GM18861 (cell line): Measurements from ENCODE around the gene USP34.
"Not testable (repeated sequence)": the region's sequence is repeated elsewhere in the genome, so short reads cannot be mapped to it uniquely, and the experiment has no call there.

Experiments used
- ATAC-seq: cut with Tn5 transposase; IDR thresholded peaks from one replicate; pipeline ENCODE4 v1.9.1; 2021; ENCODE audit not compliant: unreplicated experiment

USP34 gene

GRCh38 chr2:61426267-61426897, 44.5 kb downstream of the USP34 start:
- ATAC-seq, result peak; percentile 54

GRCh38 chr2:61425605-61426155, 45.2 kb downstream of the USP34 start:
- peak; percentile 4 for ATAC-seq

GRCh38 chr2:61423714-61424113, 47.2 kb downstream of the USP34 start:
- ATAC-seq, result no peak

DNA sequence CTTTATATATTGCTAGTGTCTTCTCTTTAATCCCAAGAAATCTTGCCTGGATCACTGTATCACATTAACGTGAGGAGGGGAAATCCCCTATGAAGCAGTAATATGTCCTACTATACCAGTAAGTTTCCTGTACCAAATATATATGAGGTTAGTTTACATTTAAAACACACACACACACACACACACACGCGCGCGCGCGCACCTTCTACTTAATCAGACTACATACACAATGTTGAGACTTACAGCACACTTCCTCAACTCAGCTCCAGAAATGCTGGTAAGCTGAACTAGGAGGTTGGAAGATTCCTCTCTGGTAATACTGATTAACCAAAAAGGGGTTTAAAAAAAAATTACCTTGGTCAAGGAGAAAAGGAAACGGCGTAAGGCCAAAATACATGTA, 49.3 kb downstream of the USP34 start:
- ATAC-seq, result no peak

DNA sequence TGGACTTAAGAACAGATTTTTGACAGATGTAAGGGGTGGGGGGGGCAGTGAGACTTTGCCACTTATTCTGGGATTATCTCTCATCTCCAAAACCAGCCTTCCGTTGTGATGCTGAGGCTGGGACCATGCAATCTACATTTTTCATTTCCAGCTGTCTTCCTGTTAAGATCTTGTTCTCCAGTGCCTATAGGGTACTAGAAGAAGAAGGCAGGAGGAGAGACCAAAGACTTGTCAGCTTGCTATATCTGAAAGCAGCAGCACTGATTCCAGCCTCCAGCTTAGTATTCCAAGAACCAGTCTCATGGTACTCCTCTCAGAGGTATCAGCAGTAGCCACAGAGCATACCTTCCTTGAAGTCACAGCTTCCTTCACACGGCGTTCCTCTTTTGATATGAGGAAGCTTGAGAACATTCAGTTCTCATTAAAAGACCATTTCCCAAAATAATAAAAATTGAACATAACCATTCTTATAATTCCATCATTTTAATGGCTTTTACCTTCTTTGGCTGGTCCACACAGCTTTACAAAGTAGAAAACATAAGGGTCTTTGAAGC, 49.8 kb downstream of the USP34 start:
- no peak for ATAC-seq

DNA sequence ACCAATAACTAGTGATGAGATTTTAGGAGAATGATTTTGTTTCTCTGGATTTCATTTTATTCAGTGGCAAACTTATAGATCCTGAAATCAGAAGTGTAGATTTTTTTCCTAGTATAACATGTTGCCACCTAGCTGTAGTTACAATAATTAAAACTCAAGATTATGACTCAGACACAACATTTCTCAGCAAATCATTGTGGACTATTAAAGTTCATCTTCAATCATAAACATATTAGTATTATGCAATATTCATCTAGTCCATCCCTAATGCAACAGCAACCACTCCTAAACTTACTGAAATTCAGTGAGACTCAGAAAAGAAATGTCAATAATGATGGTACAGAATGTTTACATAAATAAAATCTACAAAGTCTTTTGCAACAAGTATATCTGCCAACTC, 51.3 kb downstream of the USP34 start:
- no peak for ATAC-seq

GRCh38 chr2:61419129-61419528, 51.8 kb downstream of the USP34 start:
- ATAC-seq, result no peak

GRCh38 chr2:61416871-61417645, 53.8 kb downstream of the USP34 start:
- ATAC-seq, result no peak

GRCh38 chr2:61415265-61415664, 55.6 kb downstream of the USP34 start:
- ATAC-seq, result no peak

- ATAC-seq, result no peak
These were observed 56.2 kb downstream of the USP34 start for GRCh38 chr2:61414674-61415073.

- no peak for ATAC-seq
These were observed 59.8 kb downstream of the USP34 start for GRCh38 chr2:61411109-61411508.

DNA sequence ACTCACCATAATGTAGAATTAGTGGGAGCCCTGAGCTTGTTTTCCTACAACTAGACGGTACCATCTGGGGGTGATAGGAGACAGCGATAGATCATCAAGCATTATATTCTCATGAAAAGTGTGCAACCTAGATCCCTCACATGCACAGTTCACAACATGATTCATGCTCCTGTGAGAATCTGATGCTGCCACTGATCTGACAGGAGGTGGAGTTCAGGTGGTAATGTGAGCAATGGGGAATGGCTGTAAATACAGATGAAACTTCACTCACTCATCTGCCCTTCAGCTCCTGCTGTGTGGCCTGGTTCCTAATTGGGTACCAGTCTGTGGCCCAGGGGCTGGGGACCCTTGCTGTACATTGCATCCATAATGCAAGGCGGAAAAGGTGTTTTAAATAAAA, 60.7 kb downstream of the USP34 start:
- ATAC-seq, result no peak

GRCh38 chr2:61405813-61406212, 65.1 kb downstream of the USP34 start:
- no peak for ATAC-seq

GRCh38 chr2:61404438-61404837, 66.4 kb downstream of the USP34 start:
- no peak for ATAC-seq

DNA sequence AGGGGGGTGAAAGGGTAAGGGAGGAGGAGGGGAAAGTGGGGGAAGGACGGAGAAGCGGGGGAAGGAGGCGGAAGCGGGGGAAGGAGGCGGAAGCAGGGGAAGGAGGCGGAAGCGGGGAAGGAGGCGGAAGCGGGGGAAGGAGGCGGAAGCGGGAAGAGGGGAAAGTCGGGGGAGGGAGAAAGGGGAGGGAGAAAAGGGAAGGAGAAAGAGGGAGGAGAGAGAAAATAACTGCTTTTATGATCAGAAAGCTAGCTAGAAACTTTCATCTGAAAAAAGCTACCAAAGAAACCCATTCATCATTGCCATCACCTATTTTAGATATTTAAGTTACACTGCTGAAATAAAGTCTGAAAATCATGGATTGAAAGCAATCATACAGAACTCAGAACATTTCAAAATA, 72.5 kb downstream of the USP34 start:
- ATAC-seq, result no peak

DNA sequence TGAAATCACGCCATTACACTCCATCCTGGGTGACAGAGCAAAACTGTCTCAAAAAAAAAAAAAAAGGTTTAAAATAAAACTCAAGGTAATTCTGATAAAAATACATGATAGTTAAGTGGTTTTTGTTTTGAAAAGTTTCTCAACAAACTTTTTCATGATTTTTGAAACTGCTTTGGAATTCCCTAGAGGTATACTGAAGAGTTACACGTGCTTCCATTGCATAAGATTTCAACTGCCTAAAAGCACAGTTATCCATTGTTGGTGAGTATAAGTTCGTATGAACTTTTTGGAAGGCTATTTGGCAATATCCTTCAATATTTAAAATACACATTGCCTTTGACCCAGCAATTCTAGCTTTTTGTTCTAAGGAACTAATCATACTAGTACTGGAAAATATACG, 74.9 kb downstream of the USP34 start:
- ATAC-seq, result no peak

GRCh38 chr2:61387588-61387987, 83.3 kb downstream of the USP34 start:
- ATAC-seq, result not testable (repeated sequence)

- ATAC-seq, result not testable (repeated sequence)
These were observed 90.0 kb downstream of the USP34 start for GRCh38 chr2:61380882-61381197.

DNA sequence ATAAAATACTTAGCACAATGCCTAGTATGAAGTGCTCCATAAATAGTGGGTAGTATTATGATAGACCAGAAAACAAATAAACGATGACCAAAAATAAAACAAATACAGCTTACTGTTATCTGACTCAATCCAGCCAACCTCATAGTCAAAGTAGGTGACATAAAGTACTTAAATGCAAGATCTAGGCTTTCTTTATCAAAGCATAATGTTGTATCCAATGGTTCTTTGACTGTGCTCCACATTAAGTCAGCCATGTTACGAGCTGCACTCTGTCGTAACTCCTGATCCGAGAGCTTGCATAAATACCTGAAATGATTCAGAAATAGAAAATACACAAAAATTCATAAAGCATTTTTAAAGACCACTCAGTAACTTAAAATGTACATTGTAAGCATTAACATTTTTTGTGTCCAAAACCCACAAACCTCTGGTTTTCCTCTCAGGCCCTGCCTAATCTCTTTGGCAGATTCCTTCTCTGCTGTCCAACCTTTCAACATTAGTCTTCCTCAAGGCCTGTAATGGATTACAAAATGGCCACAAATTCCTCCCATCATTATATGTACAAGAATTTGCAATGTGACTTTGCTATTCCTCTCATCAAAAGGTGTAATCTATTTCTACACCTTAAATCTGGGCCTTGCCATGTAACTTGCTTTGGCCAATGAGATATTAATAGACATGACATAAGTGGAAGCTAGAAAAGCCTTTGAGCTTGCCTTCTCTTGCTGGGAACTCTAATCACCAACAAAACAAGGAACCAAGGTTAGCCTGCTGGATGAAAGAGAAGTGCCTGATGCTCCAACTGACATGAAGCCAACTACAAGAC, 90.6 kb downstream of the USP34 start:
- no peak for ATAC-seq

- ATAC-seq, result no peak
These were observed 91.4 kb downstream of the USP34 start for GRCh38 chr2:61379521-61379920.

- no peak for ATAC-seq
These were observed 92.6 kb downstream of the USP34 start for GRCh38 chr2:61378281-61378680.
